Ishikawa (cell line): Measurements from ENCODE around the gene FRAS1.
A peak's percentile ranks its signal among the peaks of the same experiment; 100 is the strongest.

ENCODE experiments used
- CEBPB ChIP-seq: IDR thresholded peaks from 2 replicates; pipeline ENCODE4 v1.6.1; 2012
- CREB1 ChIP-seq: IDR thresholded peaks from 2 replicates; pipeline ENCODE4 v1.6.1; 2012; ENCODE audit warnings: low read depth
- EGR1 ChIP-seq: IDR thresholded peaks from 2 replicates; pipeline ENCODE4 v1.6.1; 2012
- EP300 ChIP-seq: IDR thresholded peaks from 2 replicates; pipeline ENCODE4 v1.6.1; 2012; ENCODE audit warnings: borderline replicate concordance
- FOXM1 ChIP-seq: IDR thresholded peaks from 2 replicates; pipeline ENCODE4 v1.6.1; 2012; ENCODE audit warnings: low read depth, borderline replicate concordance
- NFIC ChIP-seq: IDR thresholded peaks from 2 replicates; pipeline ENCODE4 v1.6.1; 2012
- RAD21 ChIP-seq: IDR thresholded peaks from 2 replicates; pipeline ENCODE4 v1.6.1; 2012; ENCODE audit warnings: low read depth
- TAF1 ChIP-seq: IDR thresholded peaks from 2 replicates; pipeline ENCODE4 v1.6.1; 2012; ENCODE audit warnings: low read depth, mild to moderate bottlenecking
- TCF12 ChIP-seq: IDR thresholded peaks from 2 replicates; pipeline ENCODE4 v1.6.1; 2012; ENCODE audit warnings: low read depth
- TEAD4 ChIP-seq: IDR thresholded peaks from 2 replicates; pipeline ENCODE4 v1.6.1; 2012
- USF1 ChIP-seq: IDR thresholded peaks from 2 replicates; pipeline ENCODE4 v1.6.1; 2012
- YY1 ChIP-seq: IDR thresholded peaks from 2 replicates; pipeline ENCODE4 v1.6.1; 2012; ENCODE audit warnings: low read depth
- ZBTB7A ChIP-seq: IDR thresholded peaks from 2 replicates; pipeline ENCODE4 v1.6.1; 2012; ENCODE audit warnings: low read depth
- TF ChIP-seq, protein P1 (sequence below): IDR thresholded peaks from 2 replicates; pipeline ENCODE4 v1.6.1; 2012; ENCODE audit warnings: low read depth, mild to moderate bottlenecking
- TF ChIP-seq, protein P2 (sequence below): IDR thresholded peaks from 2 replicates; pipeline ENCODE4 v1.6.1; 2012

Gene FRAS1

GRCh38 chr4:78518561-78518960 lies 461.4 kb downstream of the FRAS1 start:
- no peak for TF ChIP-seq EGR1
- TF ChIP-seq TAF1 = no peak
- TF ChIP-seq NFIC = no peak
- TF ChIP-seq, protein P1, sequence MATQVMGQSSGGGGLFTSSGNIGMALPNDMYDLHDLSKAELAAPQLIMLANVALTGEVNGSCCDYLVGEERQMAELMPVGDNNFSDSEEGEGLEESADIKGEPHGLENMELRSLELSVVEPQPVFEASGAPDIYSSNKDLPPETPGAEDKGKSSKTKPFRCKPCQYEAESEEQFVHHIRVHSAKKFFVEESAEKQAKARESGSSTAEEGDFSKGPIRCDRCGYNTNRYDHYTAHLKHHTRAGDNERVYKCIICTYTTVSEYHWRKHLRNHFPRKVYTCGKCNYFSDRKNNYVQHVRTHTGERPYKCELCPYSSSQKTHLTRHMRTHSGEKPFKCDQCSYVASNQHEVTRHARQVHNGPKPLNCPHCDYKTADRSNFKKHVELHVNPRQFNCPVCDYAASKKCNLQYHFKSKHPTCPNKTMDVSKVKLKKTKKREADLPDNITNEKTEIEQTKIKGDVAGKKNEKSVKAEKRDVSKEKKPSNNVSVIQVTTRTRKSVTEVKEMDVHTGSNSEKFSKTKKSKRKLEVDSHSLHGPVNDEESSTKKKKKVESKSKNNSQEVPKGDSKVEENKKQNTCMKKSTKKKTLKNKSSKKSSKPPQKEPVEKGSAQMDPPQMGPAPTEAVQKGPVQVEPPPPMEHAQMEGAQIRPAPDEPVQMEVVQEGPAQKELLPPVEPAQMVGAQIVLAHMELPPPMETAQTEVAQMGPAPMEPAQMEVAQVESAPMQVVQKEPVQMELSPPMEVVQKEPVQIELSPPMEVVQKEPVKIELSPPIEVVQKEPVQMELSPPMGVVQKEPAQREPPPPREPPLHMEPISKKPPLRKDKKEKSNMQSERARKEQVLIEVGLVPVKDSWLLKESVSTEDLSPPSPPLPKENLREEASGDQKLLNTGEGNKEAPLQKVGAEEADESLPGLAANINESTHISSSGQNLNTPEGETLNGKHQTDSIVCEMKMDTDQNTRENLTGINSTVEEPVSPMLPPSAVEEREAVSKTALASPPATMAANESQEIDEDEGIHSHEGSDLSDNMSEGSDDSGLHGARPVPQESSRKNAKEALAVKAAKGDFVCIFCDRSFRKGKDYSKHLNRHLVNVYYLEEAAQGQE = no peak
- TF ChIP-seq EP300 = no peak
- TF ChIP-seq, protein P2, sequence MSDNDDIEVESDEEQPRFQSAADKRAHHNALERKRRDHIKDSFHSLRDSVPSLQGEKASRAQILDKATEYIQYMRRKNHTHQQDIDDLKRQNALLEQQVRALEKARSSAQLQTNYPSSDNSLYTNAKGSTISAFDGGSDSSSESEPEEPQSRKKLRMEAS = no peak
- no peak for TF ChIP-seq ZBTB7A
- no peak for TF ChIP-seq YY1
- no peak for TF ChIP-seq TEAD4

GRCh38 chr4:78519962-78520361 lies 462.8 kb downstream of the FRAS1 start:
- TF ChIP-seq NFIC = no peak
- TF ChIP-seq CEBPB = no peak
- TF ChIP-seq TCF12 = no peak
- TF ChIP-seq ZBTB7A = no peak
- no peak for TF ChIP-seq EGR1
- TF ChIP-seq RAD21 = no peak

- no peak for TF ChIP-seq FOXM1
- no peak for TF ChIP-seq ZBTB7A
- no peak for TF ChIP-seq CEBPB
- TF ChIP-seq, protein P1 = no peak
- no peak for TF ChIP-seq TCF12
Observed at GRCh38 chr4:78520808-78521226, 463.7 kb downstream of the FRAS1 start.

DNA sequence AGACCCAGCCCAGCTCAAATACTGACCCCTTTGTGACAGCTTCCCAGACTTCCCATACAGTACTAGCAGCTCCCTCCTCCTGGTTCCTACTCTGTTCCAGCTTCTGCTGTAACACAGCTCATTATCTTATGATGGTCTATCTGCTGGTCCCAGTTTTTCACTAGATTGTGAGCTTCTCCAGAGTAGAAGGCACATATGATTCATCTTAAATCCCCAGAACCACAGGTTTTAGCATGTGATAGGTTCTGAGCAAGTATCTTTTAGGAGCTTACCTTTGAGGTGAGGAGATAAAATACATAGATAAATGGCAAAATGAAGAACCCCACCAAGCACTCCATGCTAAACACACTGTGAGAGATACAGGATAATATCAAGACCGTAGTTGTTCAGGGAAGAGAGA lies 466.9 kb downstream of the FRAS1 start:
- TF ChIP-seq, protein P1 = no peak
- TF ChIP-seq ZBTB7A (no peak), CREB1 (no peak), YY1 (no peak), FOXM1 (no peak), EGR1 (no peak), NFIC (no peak), EP300 (no peak)

GRCh38 chr4:78525559-78525958 lies 468.4 kb downstream of the FRAS1 start:
- TF ChIP-seq CREB1 = no peak
- TF ChIP-seq NFIC = peak; percentile 50
- TF ChIP-seq USF1 = peak; percentile 54
- TF ChIP-seq TEAD4 = no peak

GRCh38 chr4:78527103-78527502 lies 470.0 kb downstream of the FRAS1 start:
- TF ChIP-seq TCF12 (no peak), USF1 (no peak), NFIC (no peak), YY1 (no peak), EP300 (no peak), ZBTB7A (no peak), TEAD4 (no peak), FOXM1 (no peak), EGR1 (no peak), RAD21 (no peak), CEBPB (no peak), CREB1 (no peak), TAF1 (no peak)
- TF ChIP-seq, protein P1 = no peak
- TF ChIP-seq, protein P2 = no peak
